Measurements from ENCODE around the gene LASP1. TPM values are rescaled to one million over a fixed set of nuclear protein-coding genes. Genes with fewer than 3 reads are reported as not detected.
"Not testable (repeated sequence)": the region's sequence is repeated elsewhere in the genome, so short reads cannot be mapped to it uniquely, and the experiment has no call there.

The LASP1 gene
- total RNA-seq, 4 donors from 2014 or later: 10.7 to 24.1 (median 20.5) TPM

GRCh38 chr17:38940404-38940803, 70.5 kb downstream of the LASP1 start:
- in situ Hi-C loops (cut with MboI; ENCODE audit: low sequenced_read_pairs in 4 of 4): no loop called here
- Histone ChIP-seq H3K27me3 (no peaks in the 10 kb centered on the region), H3K27ac (no peak overlapping the region), H3K9me3 (no peaks in the 10 kb centered on the region), H3K4me1 (no peaks in the 10 kb centered on the region), H3K4me3 (no peak overlapping the region), H3K36me3 (no peaks in the 10 kb centered on the region)
- DNase-seq (no peak), ATAC-seq (no peak)
- TF ChIP-seq POLR2A (IDR thresholded peaks at IDR 0.05): no peak
- intact Hi-C loops (cut with DNase I; ENCODE audit: low total_unique reads): no loop called here

DNA sequence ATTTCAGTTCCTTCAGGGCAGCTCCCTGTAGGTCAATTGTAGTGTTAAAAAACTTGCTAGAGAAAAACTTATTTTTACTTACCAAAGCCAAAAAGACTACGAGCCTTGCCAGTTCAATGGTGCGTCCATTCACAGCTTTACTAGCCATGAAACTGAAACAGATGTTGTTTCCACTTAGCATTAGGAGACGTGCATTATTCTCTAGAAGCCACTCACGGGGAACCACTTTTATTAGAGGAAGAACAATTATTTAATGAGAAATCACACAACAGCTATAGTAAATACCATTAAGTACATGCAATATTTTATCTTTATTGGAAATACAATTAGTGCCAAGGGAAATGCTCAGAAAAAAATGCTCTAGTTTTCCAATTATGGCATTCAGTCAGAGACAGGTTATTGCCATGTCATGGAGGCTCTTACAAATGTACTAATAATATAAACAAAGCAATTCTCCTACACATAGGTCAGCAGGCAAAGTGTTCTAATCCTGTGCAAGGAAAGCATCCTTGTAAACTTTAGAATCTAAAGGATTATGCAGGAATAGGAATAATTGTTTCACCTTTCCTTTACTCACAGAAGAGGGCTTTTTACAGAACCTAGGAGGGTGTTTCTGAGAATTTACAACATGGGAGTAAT, 73.0 kb downstream of the LASP1 start:
- DNase-seq (no peak), ATAC-seq (no peak)
- Histone ChIP-seq H3K4me1 (no peaks in the 10 kb centered on the region), H3K9me3 (no peaks in the 10 kb centered on the region), H3K36me3 (no peaks in the 10 kb centered on the region), H3K27me3 (no peaks in the 10 kb centered on the region), H3K4me3 (no peak overlapping the region), H3K27ac (no peak overlapping the region)
- TF ChIP-seq, protein P1, sequence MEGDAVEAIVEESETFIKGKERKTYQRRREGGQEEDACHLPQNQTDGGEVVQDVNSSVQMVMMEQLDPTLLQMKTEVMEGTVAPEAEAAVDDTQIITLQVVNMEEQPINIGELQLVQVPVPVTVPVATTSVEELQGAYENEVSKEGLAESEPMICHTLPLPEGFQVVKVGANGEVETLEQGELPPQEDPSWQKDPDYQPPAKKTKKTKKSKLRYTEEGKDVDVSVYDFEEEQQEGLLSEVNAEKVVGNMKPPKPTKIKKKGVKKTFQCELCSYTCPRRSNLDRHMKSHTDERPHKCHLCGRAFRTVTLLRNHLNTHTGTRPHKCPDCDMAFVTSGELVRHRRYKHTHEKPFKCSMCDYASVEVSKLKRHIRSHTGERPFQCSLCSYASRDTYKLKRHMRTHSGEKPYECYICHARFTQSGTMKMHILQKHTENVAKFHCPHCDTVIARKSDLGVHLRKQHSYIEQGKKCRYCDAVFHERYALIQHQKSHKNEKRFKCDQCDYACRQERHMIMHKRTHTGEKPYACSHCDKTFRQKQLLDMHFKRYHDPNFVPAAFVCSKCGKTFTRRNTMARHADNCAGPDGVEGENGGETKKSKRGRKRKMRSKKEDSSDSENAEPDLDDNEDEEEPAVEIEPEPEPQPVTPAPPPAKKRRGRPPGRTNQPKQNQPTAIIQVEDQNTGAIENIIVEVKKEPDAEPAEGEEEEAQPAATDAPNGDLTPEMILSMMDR (IDR thresholded peaks at IDR 0.05 in 4 of 5, conservative IDR thresholded peaks at IDR 0.05 in 1 of 5): no peak
- TF ChIP-seq POLR2A (IDR thresholded peaks at IDR 0.05): no peak
- intact Hi-C loops (cut with DNase I; ENCODE audit: low total_unique reads) (no loop called here), in situ Hi-C loops (cut with MboI; ENCODE audit: low sequenced_read_pairs in 4 of 4) (no loop called here)

DNA sequence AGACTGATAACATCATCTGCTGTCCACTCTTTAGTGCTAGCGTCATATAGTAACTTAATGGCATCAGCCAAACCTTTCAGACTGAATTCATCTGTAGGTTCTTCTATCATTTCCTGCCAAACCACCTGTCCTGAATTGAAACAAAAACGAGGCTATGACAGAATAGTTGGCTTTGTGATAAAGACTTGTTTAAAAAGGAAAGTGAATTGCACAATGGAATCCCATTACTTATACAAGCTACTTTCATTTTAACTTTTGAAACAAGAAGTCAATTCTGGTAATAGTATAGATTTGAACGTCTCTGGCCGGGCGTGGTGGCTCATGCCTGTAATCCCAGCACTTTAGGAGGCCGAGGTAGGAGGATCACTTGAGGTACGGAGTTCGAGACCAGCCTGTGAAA, 73.7 kb downstream of the LASP1 start:
- Histone ChIP-seq H3K27me3 (no peaks in the 10 kb centered on the region), H3K4me3 (no peak overlapping the region), H3K9me3 (no peaks in the 10 kb centered on the region), H3K27ac (no peak overlapping the region), H3K36me3 (no peaks in the 10 kb centered on the region), H3K4me1 (no peaks in the 10 kb centered on the region)
- in situ Hi-C loops (cut with MboI; ENCODE audit: low sequenced_read_pairs in 4 of 4) (no loop called here), intact Hi-C loops (cut with DNase I; ENCODE audit: low total_unique reads) (no loop called here)
- no peak for ATAC-seq
- no peak for DNase-seq
- TF ChIP-seq, protein P1 (IDR thresholded peaks at IDR 0.05 in 4 of 5, conservative IDR thresholded peaks at IDR 0.05 in 1 of 5): no peak
- TF ChIP-seq POLR2A (IDR thresholded peaks at IDR 0.05): no peak

DNA sequence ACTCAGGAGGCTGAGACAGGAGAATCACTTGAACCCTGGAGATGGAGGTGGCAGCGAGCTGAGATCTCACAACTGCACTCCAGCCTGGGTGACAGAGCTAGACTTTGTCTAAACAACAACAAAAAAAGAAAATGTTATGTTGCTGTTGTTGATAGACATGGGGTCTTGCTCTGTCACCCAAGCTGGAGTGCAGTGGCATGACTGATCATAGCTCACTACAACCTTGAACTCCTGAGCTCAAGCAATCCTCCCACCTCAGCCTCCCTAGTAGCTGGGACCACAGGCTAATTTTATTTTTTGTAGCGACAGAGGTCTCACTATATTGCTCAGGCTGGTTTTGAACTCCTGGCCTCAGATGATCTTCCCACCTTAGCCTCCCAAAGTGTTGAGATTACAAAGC, 77.3 kb downstream of the LASP1 start:
- no peaks in the 10 kb centered on the region for H3K4me1 ChIP-seq

GRCh38 chr17:38953800-38954199, 83.9 kb downstream of the LASP1 start:
- H3K4me1 ChIP-seq; ATAC-seq; in situ Hi-C loops (cut with MboI; ENCODE audit: low sequenced_read_pairs in 4 of 4); intact Hi-C loops (cut with DNase I; ENCODE audit: low total_unique reads); H3K27me3 ChIP-seq; H3K36me3 ChIP-seq; DNase-seq; H3K4me3 ChIP-seq; H3K9me3 ChIP-seq; H3K27ac ChIP-seq: not testable (repeated sequence)

More for the DNA sequence above, 77.3 kb downstream of the LASP1 start:
- no peak for DNase-seq
- Histone ChIP-seq H3K27me3 (no peaks in the 10 kb centered on the region), H3K9me3 (no peaks in the 10 kb centered on the region), H3K36me3 (no peaks in the 10 kb centered on the region), H3K27ac (no peak overlapping the region), H3K4me3 (no peak overlapping the region)
- TF ChIP-seq, protein P1 (IDR thresholded peaks at IDR 0.05 in 4 of 5, conservative IDR thresholded peaks at IDR 0.05 in 1 of 5): no peak
- TF ChIP-seq POLR2A (IDR thresholded peaks at IDR 0.05): no peak
- in situ Hi-C loops (cut with MboI; ENCODE audit: low sequenced_read_pairs in 4 of 4) (no loop called here), intact Hi-C loops (cut with DNase I; ENCODE audit: low total_unique reads) (no loop called here)
- no peak for ATAC-seq

- intact Hi-C loops (cut with DNase I; ENCODE audit: low total_unique reads): no loop called here
- H3K9me3 ChIP-seq: no peaks in the 10 kb centered on the region
- no peaks in the 10 kb centered on the region for H3K4me1 ChIP-seq
- ATAC-seq: no peak
- DNase-seq: no peak
- TF ChIP-seq POLR2A (IDR thresholded peaks at IDR 0.05): no peak
- TF ChIP-seq, protein P1 (IDR thresholded peaks at IDR 0.05 in 4 of 5, conservative IDR thresholded peaks at IDR 0.05 in 1 of 5): no peak
- no peaks in the 10 kb centered on the region for H3K27me3 ChIP-seq
- in situ Hi-C loops (cut with MboI; ENCODE audit: low sequenced_read_pairs in 4 of 4): no loop called here
- no peaks in the 10 kb centered on the region for H3K36me3 ChIP-seq
- no peak overlapping the region for H3K27ac ChIP-seq
- H3K4me3 ChIP-seq: no peak overlapping the region
Measured at GRCh38 chr17:38958326-38958725, 88.5 kb downstream of the LASP1 start.
